HG03439 (cell line): ENCODE results near the gene CELSR1.

Experiments
- ATAC-seq: cut with Tn5 transposase; IDR thresholded peaks from one replicate; pipeline ENCODE4 v1.9.1; 2021; ENCODE audit warnings: mild to moderate bottlenecking, moderate library complexity; ENCODE audit not compliant: unreplicated experiment

CELSR1 gene

GRCh38 chr22:46450931-46451561, 86.4 kb downstream of the CELSR1 start:
- ATAC-seq, result no peak

- no peak for ATAC-seq
Measured at GRCh38 chr22:46449974-46450745, 87.3 kb downstream of the CELSR1 start.

GRCh38 chr22:46449116-46449691, 88.2 kb downstream of the CELSR1 start:
- ATAC-seq, result no peak

GRCh38 chr22:46448333-46448732, 89.1 kb downstream of the CELSR1 start:
- ATAC-seq, result no peak

GRCh38 chr22:46447906-46448305, 89.5 kb downstream of the CELSR1 start:
- ATAC-seq, result no peak

- ATAC-seq, result no peak
Measured at GRCh38 chr22:46446799-46447198, 90.6 kb downstream of the CELSR1 start.

- ATAC-seq, result no peak
Measured at GRCh38 chr22:46445771-46446420, 91.5 kb downstream of the CELSR1 start.

- no peak for ATAC-seq
Measured at GRCh38 chr22:46444390-46444854, 93.0 kb downstream of the CELSR1 start.

- no peak for ATAC-seq
Measured at GRCh38 chr22:46443850-46444389, 93.5 kb downstream of the CELSR1 start.

- ATAC-seq, result no peak
Measured at GRCh38 chr22:46442217-46442853, 95.1 kb downstream of the CELSR1 start.

GRCh38 chr22:46439576-46440465, 97.6 kb downstream of the CELSR1 start:
- ATAC-seq, result no peak

GRCh38 chr22:46439111-46439510, 98.3 kb downstream of the CELSR1 start:
- no peak for ATAC-seq

- no peak for ATAC-seq
Measured at GRCh38 chr22:46437671-46438440, 99.6 kb downstream of the CELSR1 start.

GRCh38 chr22:46436595-46437175, 100.7 kb downstream of the CELSR1 start:
- ATAC-seq, result no peak

- ATAC-seq, result no peak
Measured at GRCh38 chr22:46433318-46433717, 104.1 kb downstream of the CELSR1 start.

GRCh38 chr22:46432164-46433068, 105.0 kb downstream of the CELSR1 start:
- ATAC-seq, result no peak

GRCh38 chr22:46430961-46431838, 106.2 kb downstream of the CELSR1 start:
- no peak for ATAC-seq
